Bladder microvascular endothelial cell (primary cell): ENCODE results near the gene RSRP1. TPM values are rescaled to one million over a fixed set of nuclear protein-coding genes. Genes with fewer than 3 reads are reported as not detected.

Source experiments
- total RNA-seq: library from RNA; depleted of rRNA; stranded (reverse); fragments of >200 nt; gene quantifications from 2 replicates; pipeline ENCODE4 v1.2.3, GENCODE V29; 2014

The RSRP1 gene
- total RNA-seq: 132 and 193 TPM in 2 replicates

GRCh38 chr1:25247024-25247828, at the start of gene RSRP1:
Gene RSRP1, minus strand, starts transcription at chr1:25247454. Its CDS starts 491 bp downstream, at chr1:25246963.

GRCh38 chr1:25272238-25272637, 25.0 kb upstream of the RSRP1 start, which contains the start of gene RHD:
Gene RHD, plus strand, starts transcription at chr1:25272509. Its CDS starts 39 bp downstream, at chr1:25272548.

GRCh38 chr1:25232027-25232865, 15.0 kb downstream of the RSRP1 start, which contains the start of gene SYF2:
Gene SYF2, minus strand, starts transcription at chr1:25232502. Its CDS starts 35 bp downstream, at chr1:25232467.

Other genes with a start within 250 kb of the RSRP1 start
- 23.8 and 26.4 TPM in 2 replicates for gene SYF2, start 15.0 kb downstream of the RSRP1 start, total RNA-seq
- 0.57 TPM in 1 of 2 replicates, not detected in the other for gene RHD, start 25.1 kb upstream of the RSRP1 start, total RNA-seq
- gene TMEM50A, start 90.9 kb upstream of the RSRP1 start, total RNA-seq: 136 and 163 TPM in 2 replicates
- gene RHCE, start 173.4 kb upstream of the RSRP1 start, total RNA-seq: 0.65 and 2.0 TPM in 2 replicates
- gene MACO1, start 183.4 kb upstream of the RSRP1 start, total RNA-seq: 15.1 and 17.3 TPM in 2 replicates